ENCODE results near the gene C20orf144. TPM values are rescaled to one million over a fixed set of nuclear protein-coding genes. Genes with fewer than 3 reads are reported as not detected.
A peak's percentile ranks its signal among the peaks of the same experiment; 100 is the strongest.
"Not testable (repeated sequence)": the region's sequence is repeated elsewhere in the genome, so short reads cannot be mapped to it uniquely, and the experiment has no call there.

C20orf144 gene
- not detected in 2 replicates for total RNA-seq (2014; rRNA removed; shearing (Covaris generic); ENCODE audit: low replicate concordance)

- Histone ChIP-seq H3K9me3 (no peaks in the 10 kb centered on the region), H3K4me3 (peak within 1 kb of the TSS; percentile 66), H3K36me3 (no peaks in the 10 kb centered on the region), H3K27me3 (no peaks in the 10 kb centered on the region)
- DNase-seq = no peak
These were observed at the start of gene C20orf144 for GRCh38 chr20:33662172-33662571. Gene C20orf144 (plus strand): TSS chr20:33662327. CDS start chr20:33662346, 19 bp downstream.

GRCh38 chr20:33621717-33622400 is 40.3 kb upstream of the C20orf144 start:
- Histone ChIP-seq H3K27me3 (no peaks in the 10 kb centered on the region), H3K4me3 (no peak overlapping the region), H3K9me3 (no peaks in the 10 kb centered on the region), H3K36me3 (peaks cover 9% of the 10 kb centered on the region; the same call in 1 of the 2 replicates)
- no peak for DNase-seq

GRCh38 chr20:33622705-33623365 is 39.3 kb upstream of the C20orf144 start:
- Histone ChIP-seq H3K9me3 (no peaks in the 10 kb centered on the region), H3K4me3 (no peak overlapping the region), H3K36me3 (peaks cover 14% of the 10 kb centered on the region; the same call in 1 of the 2 replicates), H3K27me3 (no peaks in the 10 kb centered on the region)
- DNase-seq = no peak

- Histone ChIP-seq H3K27me3 (no peaks in the 10 kb centered on the region), H3K9me3 (no peaks in the 10 kb centered on the region), H3K36me3 (peaks cover 22% of the 10 kb centered on the region), H3K4me3 (no peak overlapping the region)
- DNase-seq = no peak
These were observed 37.7 kb upstream of the C20orf144 start for GRCh38 chr20:33624399-33624798.

GRCh38 chr20:33626190-33626589 is 35.9 kb upstream of the C20orf144 start:
- no peaks in the 10 kb centered on the region for H3K9me3 ChIP-seq
- H3K36me3 ChIP-seq = peaks cover 22% of the 10 kb centered on the region
- H3K27me3 ChIP-seq = no peaks in the 10 kb centered on the region
- DNase-seq = no peak
- no peak overlapping the region for H3K4me3 ChIP-seq

GRCh38 chr20:33627577-33628216 is 34.4 kb upstream of the C20orf144 start:
- Histone ChIP-seq H3K9me3 (no peaks in the 10 kb centered on the region), H3K4me3 (no peak overlapping the region), H3K27me3 (no peaks in the 10 kb centered on the region), H3K36me3 (peaks cover 20% of the 10 kb centered on the region)
- DNase-seq = no peak

GRCh38 chr20:33629533-33629932 is 32.6 kb upstream of the C20orf144 start:
- H3K9me3 ChIP-seq = no peaks in the 10 kb centered on the region
- H3K4me3 ChIP-seq = no peak overlapping the region
- no peak for DNase-seq
- H3K36me3 ChIP-seq = peaks cover 17% of the 10 kb centered on the region
- H3K27me3 ChIP-seq = no peaks in the 10 kb centered on the region

- H3K36me3 ChIP-seq = peaks cover 14% of the 10 kb centered on the region
- no peak for DNase-seq
- H3K4me3 ChIP-seq = no peak overlapping the region
- H3K27me3 ChIP-seq = no peaks in the 10 kb centered on the region
- no peaks in the 10 kb centered on the region for H3K9me3 ChIP-seq
These were observed 32.1 kb upstream of the C20orf144 start for GRCh38 chr20:33629979-33630378.

- Histone ChIP-seq H3K36me3 (peaks cover 13% of the 10 kb centered on the region), H3K4me3 (no peak overlapping the region), H3K9me3 (no peaks in the 10 kb centered on the region), H3K27me3 (no peaks in the 10 kb centered on the region)
- DNase-seq = no peak
These were observed 31.6 kb upstream of the C20orf144 start for GRCh38 chr20:33630507-33630906.

- DNase-seq, H3K27me3 ChIP-seq, H3K9me3 ChIP-seq, H3K4me3 ChIP-seq: not testable (repeated sequence)
- peaks cover 16% of the 10 kb centered on the region for H3K36me3 ChIP-seq
These were observed 30.2 kb upstream of the C20orf144 start for GRCh38 chr20:33631910-33632309.

- DNase-seq = no peak
- Histone ChIP-seq H3K9me3 (no peaks in the 10 kb centered on the region), H3K4me3 (no peak overlapping the region), H3K27me3 (no peaks in the 10 kb centered on the region), H3K36me3 (peaks cover 13% of the 10 kb centered on the region)
These were observed 26.8 kb upstream of the C20orf144 start for GRCh38 chr20:33635341-33635740.

GRCh38 chr20:33636776-33637175 is 25.4 kb upstream of the C20orf144 start:
- peaks cover 13% of the 10 kb centered on the region for H3K36me3 ChIP-seq

GRCh38 chr20:33640287-33640686 is 21.8 kb upstream of the C20orf144 start:
- no peak overlapping the region for H3K4me3 ChIP-seq
- peaks cover 20% of the 10 kb centered on the region for H3K36me3 ChIP-seq
- no peak for DNase-seq
- H3K9me3 ChIP-seq = no peaks in the 10 kb centered on the region
- H3K27me3 ChIP-seq = no peaks in the 10 kb centered on the region

More at GRCh38 chr20:33636776-33637175, 25.4 kb upstream of the C20orf144 start:
- H3K27me3 ChIP-seq = no peaks in the 10 kb centered on the region
- DNase-seq = no peak
- H3K4me3 ChIP-seq = no peak overlapping the region
- no peaks in the 10 kb centered on the region for H3K9me3 ChIP-seq

GRCh38 chr20:33644313-33645071 is 17.6 kb upstream of the C20orf144 start:
- Histone ChIP-seq H3K27me3 (no peaks in the 10 kb centered on the region), H3K9me3 (no peaks in the 10 kb centered on the region), H3K4me3 (no peak overlapping the region), H3K36me3 (peaks cover 15% of the 10 kb centered on the region)
- no peak for DNase-seq

- no peak overlapping the region for H3K4me3 ChIP-seq
- peaks cover 15% of the 10 kb centered on the region for H3K36me3 ChIP-seq
- no peak for DNase-seq
- H3K9me3 ChIP-seq = no peaks in the 10 kb centered on the region
- H3K27me3 ChIP-seq = no peaks in the 10 kb centered on the region
These were observed 17.1 kb upstream of the C20orf144 start for GRCh38 chr20:33645072-33645358.

- Histone ChIP-seq H3K9me3 (no peaks in the 10 kb centered on the region), H3K27me3 (no peaks in the 10 kb centered on the region), H3K4me3 (no peak overlapping the region), H3K36me3 (peaks cover 15% of the 10 kb centered on the region)
- no peak for DNase-seq
These were observed 16.7 kb upstream of the C20orf144 start for GRCh38 chr20:33645396-33645795.

GRCh38 chr20:33646191-33646590 is 15.9 kb upstream of the C20orf144 start:
- peaks cover 15% of the 10 kb centered on the region for H3K36me3 ChIP-seq
- no peak overlapping the region for H3K4me3 ChIP-seq
- no peaks in the 10 kb centered on the region for H3K9me3 ChIP-seq
- DNase-seq = no peak
- H3K27me3 ChIP-seq = no peaks in the 10 kb centered on the region
